Esophagus (tissue), 2 donors: Measurements from ENCODE around the gene PHC2. TPM values are rescaled to one million over a fixed set of nuclear protein-coding genes. Genes with fewer than 3 reads are reported as not detected.

Experiments
- H3K27ac ChIP-seq, 2 donors: one replicate each; pipeline ENCODE4 v1.5.1; 2013; ENCODE audit warnings: low read depth in 2 of 2, mild to moderate bottlenecking in 2 of 2, inconsistent platforms in 1 of 2, low read length in 1 of 2, moderate library complexity in 1 of 2
- H3K27me3 ChIP-seq, 2 donors: one replicate each; pipeline ENCODE4 v1.6.1; 2013; ENCODE audit warnings: low read length in 2 of 2, control low read depth in 1 of 2, mild to moderate bottlenecking in 1 of 2; ENCODE audit not compliant: insufficient read depth in 2 of 2, control insufficient read depth in 1 of 2
- H3K36me3 ChIP-seq, 2 donors: one replicate each; pipeline ENCODE4 v1.6.1; 2013; ENCODE audit warnings: low read length in 1 of 2; ENCODE audit not compliant: control insufficient read depth in 2 of 2, insufficient read depth in 2 of 2
- H3K4me1 ChIP-seq, 2 donors: one replicate each; pipeline ENCODE4 v1.6.1; 2013; ENCODE audit warnings: low read length in 1 of 2; ENCODE audit not compliant: control insufficient read depth in 2 of 2, insufficient read depth in 2 of 2
- H3K4me3 ChIP-seq, 2 donors: one replicate each; pipeline ENCODE4 v1.5.1; 2013; ENCODE audit warnings: low read length in 2 of 2, mild to moderate bottlenecking in 2 of 2, low read depth in 1 of 2, moderate library complexity in 1 of 2
- H3K9me3 ChIP-seq, 2 donors: one replicate each; pipeline ENCODE4 v1.6.1; 2013; ENCODE audit warnings: mild to moderate bottlenecking in 2 of 2, low read depth in 1 of 2, low read length in 1 of 2, moderate library complexity in 1 of 2; ENCODE audit not compliant: control insufficient read depth in 2 of 2, insufficient read depth in 1 of 2
- WGBS, 2 donors: extraction: QIAGEN DNeasy Blood & Tissue Kit; methylation state at CpG; one replicate each; pipeline ENCODE4 v1.1.7; 2013; 5-methylcytosine and 5-hydroxymethylcytosine counted together
- polyA plus RNA-seq, 2 donors: library from polyadenylated mRNA; stranded (reverse); fragments of 200-250 nt; gene quantifications; one replicate each; pipeline ENCODE4 v1.2.3, GENCODE V29; 2013
- donor health status: healthy with polysubstance abuse.
- donor health status: Bipolar disorder and iron deficiency.

The PHC2 gene
- 10 to 100 TPM; 28.0 to 46.4 TPM for polyA plus RNA-seq

GRCh38 chr1:33430692-33431593 is at the start of gene PHC2:
PHC2 (minus strand) TSS chr1:33431095; CDS start chr1:33375539, 55,556 bp downstream.
- 1 to 2% methylated on average over 73 to 91 of the region's 91 CpGs for WGBS, 2 donors
- Histone ChIP-seq H3K4me3 (peak within 1 kb of the TSS; percentile 60 to 77), H3K27me3 (no peaks in the 10 kb centered on the region), H3K9me3 (no peaks in the 10 kb centered on the region), H3K4me1 (peaks cover 0 to 4% of the 10 kb centered on the region in 2 donors), H3K27ac (peak within 1 kb of the TSS; percentile 43 to 61), H3K36me3 (no peaks in the 10 kb centered on the region)

GRCh38 chr1:33477451-33477850 is 46.6 kb upstream of the PHC2 start:
- Histone ChIP-seq H3K4me3 (no peak overlapping the region), H3K36me3 (peaks cover 5 to 6% of the 10 kb centered on the region in 2 donors), H3K4me1 (no peaks in the 10 kb centered on the region), H3K9me3 (no peaks in the 10 kb centered on the region), H3K27ac (no peak overlapping the region), H3K27me3 (no peaks in the 10 kb centered on the region)
- WGBS, 2 donors, result 65 to 72% methylated on average over 4 of the region's 4 CpGs

- Histone ChIP-seq H3K36me3 (peaks cover 0 to 2% of the 10 kb centered on the region in 2 donors), H3K4me1 (no peaks in the 10 kb centered on the region), H3K27ac (no peak overlapping the region), H3K27me3 (no peaks in the 10 kb centered on the region), H3K4me3 (no peak overlapping the region), H3K9me3 (no peaks in the 10 kb centered on the region)
Observed at GRCh38 chr1:33473900-33474299, 43.0 kb upstream of the PHC2 start.

GRCh38 chr1:33472269-33472980 is 41.5 kb upstream of the PHC2 start, which contains the start of gene ZSCAN20:
ZSCAN20 (plus strand) TSS chr1:33472645; CDS start chr1:33479289, 6,644 bp downstream.
- Histone ChIP-seq H3K36me3 (no peaks in the 10 kb centered on the region), H3K27ac (peak within 1 kb of the TSS; percentile 59 to 72), H3K4me3 (peak within 1 kb of the TSS; percentile 59 to 63), H3K9me3 (no peaks in the 10 kb centered on the region), H3K27me3 (no peaks in the 10 kb centered on the region), H3K4me1 (no peaks in the 10 kb centered on the region)
- WGBS, 2 donors, result 0 to 1% methylated on average over 38 of the region's 38 CpGs

GRCh38 chr1:33471416-33471815 is 40.5 kb upstream of the PHC2 start:
- Histone ChIP-seq H3K9me3 (no peaks in the 10 kb centered on the region), H3K36me3 (no peaks in the 10 kb centered on the region), H3K4me1 (no peaks in the 10 kb centered on the region), H3K27me3 (no peaks in the 10 kb centered on the region), H3K4me3 (no peak overlapping the region), H3K27ac (no peak overlapping the region)
- WGBS, 2 donors, result 83 to 88% methylated on average over 4 of the region's 4 CpGs

- no peaks in the 10 kb centered on the region for H3K9me3 ChIP-seq
- WGBS, 2 donors, result 2 to 3% methylated on average over 11 of the region's 11 CpGs
- H3K4me1 ChIP-seq, result no peaks in the 10 kb centered on the region
- H3K4me3 ChIP-seq, result no peak overlapping the region
- no peaks in the 10 kb centered on the region for H3K27me3 ChIP-seq
- H3K36me3 ChIP-seq, result no peaks in the 10 kb centered on the region
- peak overlapping the region in 1 of 2 donors; percentile 38 for H3K27ac ChIP-seq
Observed at GRCh38 chr1:33470495-33471012, 39.7 kb upstream of the PHC2 start.

GRCh38 chr1:33469691-33470090 is 38.8 kb upstream of the PHC2 start:
- H3K4me1 ChIP-seq, result no peaks in the 10 kb centered on the region
- 93 to 94% methylated on average over 2 of the region's 2 CpGs for WGBS, 2 donors

GRCh38 chr1:33468967-33469366 is 38.1 kb upstream of the PHC2 start:
- Histone ChIP-seq H3K9me3 (no peaks in the 10 kb centered on the region), H3K4me1 (no peaks in the 10 kb centered on the region), H3K27ac (no peak overlapping the region), H3K27me3 (no peaks in the 10 kb centered on the region), H3K36me3 (no peaks in the 10 kb centered on the region), H3K4me3 (no peak overlapping the region)
- 82 to 84% methylated on average over 3 of the region's 3 CpGs for WGBS, 2 donors

More at GRCh38 chr1:33469691-33470090, 38.8 kb upstream of the PHC2 start:
- no peaks in the 10 kb centered on the region for H3K9me3 ChIP-seq
- H3K36me3 ChIP-seq, result no peaks in the 10 kb centered on the region
- H3K4me3 ChIP-seq, result no peak overlapping the region
- H3K27ac ChIP-seq, result no peak overlapping the region
- no peaks in the 10 kb centered on the region for H3K27me3 ChIP-seq

- H3K4me1 ChIP-seq, result no peaks in the 10 kb centered on the region
- H3K27ac ChIP-seq, result no peak overlapping the region
- H3K4me3 ChIP-seq, result no peak overlapping the region
- no peaks in the 10 kb centered on the region for H3K36me3 ChIP-seq
- 85 to 95% methylated on average over 4 of the region's 4 CpGs for WGBS, 2 donors
- no peaks in the 10 kb centered on the region for H3K9me3 ChIP-seq
- no peaks in the 10 kb centered on the region for H3K27me3 ChIP-seq
Observed at GRCh38 chr1:33468531-33468930, 37.6 kb upstream of the PHC2 start.
